ENCODE data around the gene CDYL. TPM values are rescaled to one million over a fixed set of nuclear protein-coding genes. Genes with fewer than 3 reads are reported as not detected.
A peak's percentile ranks its signal among the peaks of the same experiment; 100 is the strongest.

CDYL gene
- total RNA-seq, 6 experiments from 2014 or later = 28.4 to 34.8 (median 33.8) TPM

GRCh38 chr6:4794140-4794707 is 18.0 kb downstream of the CDYL start:
- TF ChIP-seq, protein P1, sequence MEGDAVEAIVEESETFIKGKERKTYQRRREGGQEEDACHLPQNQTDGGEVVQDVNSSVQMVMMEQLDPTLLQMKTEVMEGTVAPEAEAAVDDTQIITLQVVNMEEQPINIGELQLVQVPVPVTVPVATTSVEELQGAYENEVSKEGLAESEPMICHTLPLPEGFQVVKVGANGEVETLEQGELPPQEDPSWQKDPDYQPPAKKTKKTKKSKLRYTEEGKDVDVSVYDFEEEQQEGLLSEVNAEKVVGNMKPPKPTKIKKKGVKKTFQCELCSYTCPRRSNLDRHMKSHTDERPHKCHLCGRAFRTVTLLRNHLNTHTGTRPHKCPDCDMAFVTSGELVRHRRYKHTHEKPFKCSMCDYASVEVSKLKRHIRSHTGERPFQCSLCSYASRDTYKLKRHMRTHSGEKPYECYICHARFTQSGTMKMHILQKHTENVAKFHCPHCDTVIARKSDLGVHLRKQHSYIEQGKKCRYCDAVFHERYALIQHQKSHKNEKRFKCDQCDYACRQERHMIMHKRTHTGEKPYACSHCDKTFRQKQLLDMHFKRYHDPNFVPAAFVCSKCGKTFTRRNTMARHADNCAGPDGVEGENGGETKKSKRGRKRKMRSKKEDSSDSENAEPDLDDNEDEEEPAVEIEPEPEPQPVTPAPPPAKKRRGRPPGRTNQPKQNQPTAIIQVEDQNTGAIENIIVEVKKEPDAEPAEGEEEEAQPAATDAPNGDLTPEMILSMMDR (IDR thresholded peaks at IDR 0.05) = no peak
- no peak overlapping the region for H3K27ac Mint-ChIP-seq
- H3K9me3 Mint-ChIP-seq = no peaks in the 10 kb centered on the region
- peaks cover 49% of the 10 kb centered on the region for H3K4me1 Mint-ChIP-seq (ENCODE audit: low read depth)
- no peak for DNase-seq
- H3K4me3 Mint-ChIP-seq = no peak overlapping the region
- H3K27me3 Mint-ChIP-seq (ENCODE audit: insufficient read depth) = no peaks in the 10 kb centered on the region
- peaks cover 5% of the 10 kb centered on the region; the same call in 1 of the 2 replicates for H3K36me3 Mint-ChIP-seq (ENCODE audit: low read depth)

DNA sequence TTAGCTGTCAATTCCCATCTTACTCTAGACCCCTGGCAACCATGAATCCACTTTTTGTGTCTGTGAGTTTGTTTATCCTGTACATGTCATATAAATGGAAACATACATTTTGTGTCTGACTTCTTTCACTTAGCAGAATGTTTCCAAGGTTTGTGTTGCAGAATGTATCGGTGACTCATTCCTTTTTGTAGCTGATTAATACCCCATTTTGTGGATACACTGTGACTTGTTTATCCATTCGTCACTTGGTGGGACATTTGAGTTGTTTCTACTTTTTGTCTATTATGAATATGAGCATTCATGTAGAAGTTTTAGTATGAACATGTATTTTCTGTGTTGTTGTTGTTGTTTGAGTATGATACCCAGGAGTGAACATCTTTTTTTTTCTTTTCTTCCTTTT is 21.4 kb downstream of the CDYL start:
- DNase-seq = no peak
- TF ChIP-seq, protein P1 (IDR thresholded peaks at IDR 0.05) = no peak

GRCh38 chr6:4799912-4800311 is 23.7 kb downstream of the CDYL start:
- Mint-ChIP-seq H3K9me3 (peaks cover 8% of the 10 kb centered on the region), H3K4me1 (ENCODE audit: low read depth) (peaks cover 82% of the 10 kb centered on the region), H3K36me3 (ENCODE audit: low read depth) (peaks cover 8% of the 10 kb centered on the region), H3K27ac (no peak overlapping the region), H3K4me3 (no peak overlapping the region), H3K27me3 (ENCODE audit: insufficient read depth) (no peaks in the 10 kb centered on the region)
- DNase-seq = no peak
- TF ChIP-seq, protein P1 (IDR thresholded peaks at IDR 0.05) = no peak

More for the DNA sequence above, 21.4 kb downstream of the CDYL start:
- Mint-ChIP-seq H3K4me3 (no peak overlapping the region; the same call in 1 of the 2 replicates), H3K36me3 (ENCODE audit: low read depth) (peaks cover 8% of the 10 kb centered on the region), H3K27me3 (ENCODE audit: insufficient read depth) (no peaks in the 10 kb centered on the region), H3K9me3 (peaks cover 8% of the 10 kb centered on the region), H3K27ac (peak overlapping the region; percentile 0; the same call in 1 of the 2 replicates), H3K4me1 (ENCODE audit: low read depth) (peaks cover 58% of the 10 kb centered on the region)

DNA sequence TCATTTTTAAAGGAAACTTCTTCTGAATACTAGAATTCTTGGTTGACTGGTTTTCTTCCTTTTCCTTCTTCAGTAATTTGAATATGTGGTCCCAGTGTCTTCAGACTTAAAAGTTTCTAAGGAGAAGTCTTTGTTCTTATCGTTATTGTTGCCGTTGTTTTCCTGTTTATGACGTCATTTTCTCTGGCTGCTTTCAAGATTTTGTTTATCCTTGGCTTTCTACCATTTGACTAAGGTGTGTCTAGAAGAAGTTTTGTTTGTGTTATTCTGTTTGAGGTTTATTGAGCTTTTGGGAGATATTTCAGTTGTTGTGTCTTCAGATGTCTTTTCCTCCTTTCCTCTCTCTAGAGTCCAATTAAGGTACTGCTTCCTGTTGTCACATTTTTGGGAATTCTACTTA is 24.5 kb downstream of the CDYL start:
- Mint-ChIP-seq H3K36me3 (ENCODE audit: low read depth) (peaks cover 8% of the 10 kb centered on the region), H3K27ac (no peak overlapping the region), H3K4me1 (ENCODE audit: low read depth) (peaks cover 85% of the 10 kb centered on the region), H3K9me3 (peaks cover 8% of the 10 kb centered on the region), H3K27me3 (ENCODE audit: insufficient read depth) (no peaks in the 10 kb centered on the region), H3K4me3 (no peak overlapping the region)
- TF ChIP-seq, protein P1 (IDR thresholded peaks at IDR 0.05) = peak; percentile 31; the same call in 1 of the 2 replicates
- no peak for DNase-seq

DNA sequence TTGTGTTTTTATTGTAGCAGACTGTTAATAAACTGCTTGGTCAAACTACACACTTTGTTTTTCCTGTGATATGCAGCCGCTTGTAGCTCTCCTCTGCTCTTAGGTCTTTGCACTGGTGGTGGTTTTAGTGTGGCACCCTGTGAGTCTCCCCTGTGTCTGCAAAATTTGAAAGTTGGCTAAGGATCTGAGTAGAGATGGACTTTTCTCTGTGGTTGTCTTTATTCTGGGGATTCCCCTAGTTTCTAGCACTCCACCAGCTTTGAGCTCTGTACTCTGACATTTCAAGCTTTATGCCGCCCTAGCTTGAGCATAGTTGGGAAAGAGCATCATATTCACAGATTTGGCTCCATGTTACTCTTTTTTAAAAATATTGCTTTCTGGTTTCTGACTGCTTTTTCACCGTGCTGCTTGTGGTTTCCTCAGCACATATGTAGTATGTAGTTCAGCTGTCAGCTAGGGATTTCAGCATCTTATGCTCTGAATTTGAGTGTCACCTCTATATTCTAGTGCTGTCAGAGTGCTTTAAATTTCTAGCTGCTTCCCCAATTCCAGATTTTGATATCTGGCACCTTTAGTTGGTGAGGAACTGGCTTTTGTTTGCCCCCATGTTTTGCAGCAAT is 25.4 kb downstream of the CDYL start:
- no peak overlapping the region for H3K27ac Mint-ChIP-seq
- no peaks in the 10 kb centered on the region for H3K27me3 Mint-ChIP-seq (ENCODE audit: insufficient read depth)
- TF ChIP-seq, protein P1 (IDR thresholded peaks at IDR 0.05) = no peak
- H3K4me1 Mint-ChIP-seq (ENCODE audit: low read depth) = peaks cover 89% of the 10 kb centered on the region
- peaks cover 8% of the 10 kb centered on the region for H3K9me3 Mint-ChIP-seq
- no peak overlapping the region for H3K4me3 Mint-ChIP-seq
- DNase-seq = no peak
- H3K36me3 Mint-ChIP-seq (ENCODE audit: low read depth) = peaks cover 8% of the 10 kb centered on the region

All from HFFc6 (cell line).